H1 (cell line): ENCODE measurements around the gene UMOD. TPM values are rescaled to one million over a fixed set of nuclear protein-coding genes. Genes with fewer than 3 reads are reported as not detected.

Experiments
- BRCA1 ChIP-seq: IDR thresholded peaks from 2 replicates; pipeline ENCODE4 v1.6.1; 2012; ENCODE audit warnings: low read depth, low read length, improper control_type of control experiment
- HDAC2 ChIP-seq, 2 experiments: fragments of 300-600 bp in 1 of 2; sonication (generic) in 1 of 2; IDR thresholded peaks; 2 replicates each; pipeline ENCODE4 v1.6.1; 2011 to 2012; ENCODE audit warnings: low read depth in 2 of 2, low read length in 2 of 2, mild to moderate bottlenecking in 2 of 2, moderate library complexity in 2 of 2, borderline replicate concordance in 1 of 2, inconsistent platforms in 1 of 2
- KDM1A ChIP-seq: fragments of 200-600, 300-600 bp; sonication (generic); IDR thresholded peaks from 2 replicates; pipeline ENCODE4 v1.7.1; 2016; ENCODE audit warnings: mild to moderate bottlenecking, low read length, borderline replicate concordance
- MAFK ChIP-seq: IDR thresholded peaks from 2 replicates; pipeline ENCODE4 v1.6.1; 2012; ENCODE audit warnings: low read depth, mild to moderate bottlenecking, improper control_type of control experiment, low read length
- NRF1 ChIP-seq: IDR thresholded peaks from 2 replicates; pipeline ENCODE4 v1.6.1; 2011; ENCODE audit warnings: mild to moderate bottlenecking, low read depth, low read length, improper control_type of control experiment
- RNF2 ChIP-seq: fragments of 200-900, 300-1000 bp; sonication (generic); IDR thresholded peaks from 2 replicates; pipeline ENCODE4 v1.7.1; 2016; ENCODE audit warnings: borderline replicate concordance, low read depth, mild to moderate bottlenecking, antibody characterized with exemption, low read length; ENCODE audit not compliant: poor library complexity, severe bottlenecking; ENCODE audit errors: missing control alignments
- SRF ChIP-seq: IDR thresholded peaks from 2 replicates; pipeline ENCODE4 v1.6.1; 2011; ENCODE audit warnings: mild to moderate bottlenecking, low read depth, low read length, moderate library complexity
- polyA plus RNA-seq, 7 experiments: library from polyadenylated mRNA; depleted of rRNA in 3 of 7; stranded (reverse) in 5 of 7; unstranded in 2 of 7; fragments of >200 nt in 5 of 7; fragments of 200-250 nt in 2 of 7; gene quantifications; 1 replicate in 5 of 7; 2 replicates in 1 of 7; 4 replicates in 1 of 7; pipeline versions ENCODE4 v1.2.1 to v1.2.3, GENCODE V29; 2011 to 2013; ENCODE audit warnings: missing spikeins in 2 of 7, mixed read lengths in 2 of 7
- total RNA-seq: library from RNA; stranded (reverse); fragmentation: NEBNext Ultra II Directional; extraction: Animal tissue kit (Norgen Biotek cat#: 25700); gene quantifications from 2 replicates; pipeline ENCODE4 v1.2.1, GENCODE V29; 2021
- TF ChIP-seq, protein P1 (sequence below): fragments of 300-600 bp; sonication (generic); IDR thresholded peaks from 2 replicates; pipeline ENCODE4 v1.7.1; 2012; ENCODE audit warnings: low read length, moderate library complexity, mild to moderate bottlenecking, inconsistent platforms; ENCODE audit not compliant: insufficient replicate concordance
- TF ChIP-seq, protein P2 (sequence below): IDR thresholded peaks from 2 replicates; pipeline ENCODE4 v1.6.1; 2012; ENCODE audit warnings: low read length, inconsistent platforms

UMOD gene
- total and polyA plus RNA-seq, 2 of the 8 experiments (the other 6 are each of a cell fraction or from before 2014, with no cell fraction given), result not detected

DNA sequence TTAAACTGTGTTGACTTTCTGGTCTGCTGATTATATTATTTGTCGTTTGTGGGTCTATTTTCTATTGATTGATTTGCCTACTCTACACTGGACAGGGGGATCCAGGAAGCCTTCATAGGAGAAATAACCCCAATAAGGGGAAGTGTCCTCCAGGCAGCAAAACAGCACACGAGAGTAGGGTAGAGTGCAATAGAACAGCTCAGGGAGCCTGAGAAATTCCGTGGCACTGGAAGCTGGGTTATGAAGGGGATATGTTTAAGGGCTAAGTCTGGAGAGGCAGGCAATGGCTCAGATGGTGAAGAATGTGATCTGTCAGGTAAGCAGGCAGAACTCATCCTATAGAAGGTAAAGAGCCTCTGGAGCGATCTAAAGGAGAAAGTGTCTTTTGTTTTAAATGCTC, 46.1 kb downstream of the UMOD start (continued):
- TF ChIP-seq, protein P1, sequence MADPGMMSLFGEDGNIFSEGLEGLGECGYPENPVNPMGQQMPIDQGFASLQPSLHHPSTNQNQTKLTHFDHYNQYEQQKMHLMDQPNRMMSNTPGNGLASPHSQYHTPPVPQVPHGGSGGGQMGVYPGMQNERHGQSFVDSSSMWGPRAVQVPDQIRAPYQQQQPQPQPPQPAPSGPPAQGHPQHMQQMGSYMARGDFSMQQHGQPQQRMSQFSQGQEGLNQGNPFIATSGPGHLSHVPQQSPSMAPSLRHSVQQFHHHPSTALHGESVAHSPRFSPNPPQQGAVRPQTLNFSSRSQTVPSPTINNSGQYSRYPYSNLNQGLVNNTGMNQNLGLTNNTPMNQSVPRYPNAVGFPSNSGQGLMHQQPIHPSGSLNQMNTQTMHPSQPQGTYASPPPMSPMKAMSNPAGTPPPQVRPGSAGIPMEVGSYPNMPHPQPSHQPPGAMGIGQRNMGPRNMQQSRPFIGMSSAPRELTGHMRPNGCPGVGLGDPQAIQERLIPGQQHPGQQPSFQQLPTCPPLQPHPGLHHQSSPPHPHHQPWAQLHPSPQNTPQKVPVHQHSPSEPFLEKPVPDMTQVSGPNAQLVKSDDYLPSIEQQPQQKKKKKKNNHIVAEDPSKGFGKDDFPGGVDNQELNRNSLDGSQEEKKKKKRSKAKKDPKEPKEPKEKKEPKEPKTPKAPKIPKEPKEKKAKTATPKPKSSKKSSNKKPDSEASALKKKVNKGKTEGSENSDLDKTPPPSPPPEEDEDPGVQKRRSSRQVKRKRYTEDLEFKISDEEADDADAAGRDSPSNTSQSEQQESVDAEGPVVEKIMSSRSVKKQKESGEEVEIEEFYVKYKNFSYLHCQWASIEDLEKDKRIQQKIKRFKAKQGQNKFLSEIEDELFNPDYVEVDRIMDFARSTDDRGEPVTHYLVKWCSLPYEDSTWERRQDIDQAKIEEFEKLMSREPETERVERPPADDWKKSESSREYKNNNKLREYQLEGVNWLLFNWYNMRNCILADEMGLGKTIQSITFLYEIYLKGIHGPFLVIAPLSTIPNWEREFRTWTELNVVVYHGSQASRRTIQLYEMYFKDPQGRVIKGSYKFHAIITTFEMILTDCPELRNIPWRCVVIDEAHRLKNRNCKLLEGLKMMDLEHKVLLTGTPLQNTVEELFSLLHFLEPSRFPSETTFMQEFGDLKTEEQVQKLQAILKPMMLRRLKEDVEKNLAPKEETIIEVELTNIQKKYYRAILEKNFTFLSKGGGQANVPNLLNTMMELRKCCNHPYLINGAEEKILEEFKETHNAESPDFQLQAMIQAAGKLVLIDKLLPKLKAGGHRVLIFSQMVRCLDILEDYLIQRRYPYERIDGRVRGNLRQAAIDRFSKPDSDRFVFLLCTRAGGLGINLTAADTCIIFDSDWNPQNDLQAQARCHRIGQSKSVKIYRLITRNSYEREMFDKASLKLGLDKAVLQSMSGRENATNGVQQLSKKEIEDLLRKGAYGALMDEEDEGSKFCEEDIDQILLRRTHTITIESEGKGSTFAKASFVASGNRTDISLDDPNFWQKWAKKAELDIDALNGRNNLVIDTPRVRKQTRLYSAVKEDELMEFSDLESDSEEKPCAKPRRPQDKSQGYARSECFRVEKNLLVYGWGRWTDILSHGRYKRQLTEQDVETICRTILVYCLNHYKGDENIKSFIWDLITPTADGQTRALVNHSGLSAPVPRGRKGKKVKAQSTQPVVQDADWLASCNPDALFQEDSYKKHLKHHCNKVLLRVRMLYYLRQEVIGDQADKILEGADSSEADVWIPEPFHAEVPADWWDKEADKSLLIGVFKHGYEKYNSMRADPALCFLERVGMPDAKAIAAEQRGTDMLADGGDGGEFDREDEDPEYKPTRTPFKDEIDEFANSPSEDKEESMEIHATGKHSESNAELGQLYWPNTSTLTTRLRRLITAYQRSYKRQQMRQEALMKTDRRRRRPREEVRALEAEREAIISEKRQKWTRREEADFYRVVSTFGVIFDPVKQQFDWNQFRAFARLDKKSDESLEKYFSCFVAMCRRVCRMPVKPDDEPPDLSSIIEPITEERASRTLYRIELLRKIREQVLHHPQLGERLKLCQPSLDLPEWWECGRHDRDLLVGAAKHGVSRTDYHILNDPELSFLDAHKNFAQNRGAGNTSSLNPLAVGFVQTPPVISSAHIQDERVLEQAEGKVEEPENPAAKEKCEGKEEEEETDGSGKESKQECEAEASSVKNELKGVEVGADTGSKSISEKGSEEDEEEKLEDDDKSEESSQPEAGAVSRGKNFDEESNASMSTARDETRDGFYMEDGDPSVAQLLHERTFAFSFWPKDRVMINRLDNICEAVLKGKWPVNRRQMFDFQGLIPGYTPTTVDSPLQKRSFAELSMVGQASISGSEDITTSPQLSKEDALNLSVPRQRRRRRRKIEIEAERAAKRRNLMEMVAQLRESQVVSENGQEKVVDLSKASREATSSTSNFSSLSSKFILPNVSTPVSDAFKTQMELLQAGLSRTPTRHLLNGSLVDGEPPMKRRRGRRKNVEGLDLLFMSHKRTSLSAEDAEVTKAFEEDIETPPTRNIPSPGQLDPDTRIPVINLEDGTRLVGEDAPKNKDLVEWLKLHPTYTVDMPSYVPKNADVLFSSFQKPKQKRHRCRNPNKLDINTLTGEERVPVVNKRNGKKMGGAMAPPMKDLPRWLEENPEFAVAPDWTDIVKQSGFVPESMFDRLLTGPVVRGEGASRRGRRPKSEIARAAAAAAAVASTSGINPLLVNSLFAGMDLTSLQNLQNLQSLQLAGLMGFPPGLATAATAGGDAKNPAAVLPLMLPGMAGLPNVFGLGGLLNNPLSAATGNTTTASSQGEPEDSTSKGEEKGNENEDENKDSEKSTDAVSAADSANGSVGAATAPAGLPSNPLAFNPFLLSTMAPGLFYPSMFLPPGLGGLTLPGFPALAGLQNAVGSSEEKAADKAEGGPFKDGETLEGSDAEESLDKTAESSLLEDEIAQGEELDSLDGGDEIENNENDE, result no peak
- no peak for TF ChIP-seq HDAC2 (IDR thresholded peaks at IDR 0.05; ENCODE audit: borderline replicate concordance in 1 of 2, low read depth in 2 of 2, low read length in 2 of 2)
- TF ChIP-seq NRF1, result no peak
- no peak for TF ChIP-seq KDM1A
- TF ChIP-seq BRCA1, result no peak
- TF ChIP-seq, protein P2, sequence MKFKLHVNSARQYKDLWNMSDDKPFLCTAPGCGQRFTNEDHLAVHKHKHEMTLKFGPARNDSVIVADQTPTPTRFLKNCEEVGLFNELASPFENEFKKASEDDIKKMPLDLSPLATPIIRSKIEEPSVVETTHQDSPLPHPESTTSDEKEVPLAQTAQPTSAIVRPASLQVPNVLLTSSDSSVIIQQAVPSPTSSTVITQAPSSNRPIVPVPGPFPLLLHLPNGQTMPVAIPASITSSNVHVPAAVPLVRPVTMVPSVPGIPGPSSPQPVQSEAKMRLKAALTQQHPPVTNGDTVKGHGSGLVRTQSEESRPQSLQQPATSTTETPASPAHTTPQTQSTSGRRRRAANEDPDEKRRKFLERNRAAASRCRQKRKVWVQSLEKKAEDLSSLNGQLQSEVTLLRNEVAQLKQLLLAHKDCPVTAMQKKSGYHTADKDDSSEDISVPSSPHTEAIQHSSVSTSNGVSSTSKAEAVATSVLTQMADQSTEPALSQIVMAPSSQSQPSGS, result no peak
- TF ChIP-seq SRF, result no peak
- no peak for TF ChIP-seq RNF2
- TF ChIP-seq MAFK, result no peak
